Retinal pigment epithelial cell (primary cell): Measurements from ENCODE around the gene HNRNPK.
"Not testable (repeated sequence)": the region's sequence is repeated elsewhere in the genome, so short reads cannot be mapped to it uniquely, and the experiment has no call there.

ENCODE experiments used
- DNase-seq: peaks from one replicate; pipeline ENCODE4 v3.0.0-alpha.2; 2010; ENCODE audit warnings: low read depth
- H3K4me3 ChIP-seq: 2 replicates; pipeline ENCODE4 v1.5.1; 2011; ENCODE audit warnings: mild to moderate bottlenecking, low read length, control low read depth, moderate library complexity
- CTCF ChIP-seq: conservative IDR thresholded peaks from 2 replicates; pipeline ENCODE4 v1.5.1; 2011; ENCODE audit warnings: low read depth, low read length, control low read depth, inconsistent platforms

HNRNPK gene

DNA sequence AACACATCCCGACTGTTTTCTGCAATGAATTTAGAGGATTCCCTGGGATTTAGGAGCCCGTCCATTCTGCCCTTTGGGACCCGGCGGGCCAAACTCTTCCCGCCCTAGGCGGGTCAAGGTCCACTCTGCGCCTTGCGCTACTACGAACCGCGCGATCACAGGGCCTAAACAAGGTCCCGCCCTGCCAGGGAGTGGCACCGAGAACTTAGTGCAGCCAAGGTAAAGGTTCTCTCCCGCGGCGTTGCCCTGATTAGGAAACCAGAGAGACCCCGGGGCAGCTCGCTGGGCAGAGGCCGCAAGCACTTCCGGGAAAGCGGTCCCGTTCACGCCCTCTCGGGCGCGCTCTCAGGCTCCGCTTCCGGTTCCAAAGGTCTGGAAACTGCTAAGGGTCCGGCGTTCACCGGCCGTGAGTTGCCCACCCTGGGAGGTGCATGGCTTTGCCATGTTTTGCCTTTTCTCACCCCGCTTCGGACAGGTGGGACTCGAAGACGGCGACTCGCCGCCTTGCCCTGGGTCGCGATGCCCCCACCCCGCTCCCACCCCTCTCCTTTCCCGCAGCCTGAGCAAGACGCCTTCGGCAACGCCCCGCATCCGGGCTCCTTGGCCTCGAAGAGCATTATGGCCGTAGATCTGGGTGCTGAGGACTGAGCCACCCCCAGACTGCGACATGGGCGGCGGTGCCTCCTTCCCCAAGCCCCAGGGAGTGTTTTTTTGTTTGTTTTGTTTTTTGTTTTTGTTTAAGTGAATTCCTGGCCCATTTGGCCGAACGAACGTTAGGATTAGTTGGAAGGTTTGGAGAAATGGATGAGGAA is 23.4 kb downstream of the HNRNPK start:
- TF ChIP-seq CTCF: no peak

DNA sequence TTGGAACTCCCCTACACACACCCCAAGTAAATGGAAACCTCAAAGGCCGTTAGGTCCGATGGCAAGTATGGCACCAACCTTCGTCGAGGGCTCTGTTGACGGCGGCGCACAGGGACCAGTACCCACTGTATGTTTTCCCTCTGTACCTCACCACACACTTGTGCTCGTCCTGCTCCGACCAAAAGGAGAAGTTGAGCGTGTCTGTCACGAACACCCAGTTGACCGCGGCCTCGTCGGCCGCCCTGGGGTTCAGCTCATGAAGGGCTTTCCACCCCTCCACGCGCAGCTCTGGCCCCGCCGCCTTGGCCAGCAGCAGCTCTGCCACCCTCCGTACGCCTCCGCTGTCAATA is 24.0 kb downstream of the HNRNPK start:
- TF ChIP-seq CTCF: no peak
- no peak for DNase-seq
- peak overlapping the region; percentile 75 for H3K4me3 ChIP-seq

More for the DNA sequence above, 23.4 kb downstream of the HNRNPK start:
- DNase-seq: no peak
- H3K4me3 ChIP-seq: peak overlapping the region; percentile 75

- not testable (repeated sequence) for H3K4me3 ChIP-seq
Measured at GRCh38 chr9:83948096-83948495, 31.9 kb downstream of the HNRNPK start.

DNA sequence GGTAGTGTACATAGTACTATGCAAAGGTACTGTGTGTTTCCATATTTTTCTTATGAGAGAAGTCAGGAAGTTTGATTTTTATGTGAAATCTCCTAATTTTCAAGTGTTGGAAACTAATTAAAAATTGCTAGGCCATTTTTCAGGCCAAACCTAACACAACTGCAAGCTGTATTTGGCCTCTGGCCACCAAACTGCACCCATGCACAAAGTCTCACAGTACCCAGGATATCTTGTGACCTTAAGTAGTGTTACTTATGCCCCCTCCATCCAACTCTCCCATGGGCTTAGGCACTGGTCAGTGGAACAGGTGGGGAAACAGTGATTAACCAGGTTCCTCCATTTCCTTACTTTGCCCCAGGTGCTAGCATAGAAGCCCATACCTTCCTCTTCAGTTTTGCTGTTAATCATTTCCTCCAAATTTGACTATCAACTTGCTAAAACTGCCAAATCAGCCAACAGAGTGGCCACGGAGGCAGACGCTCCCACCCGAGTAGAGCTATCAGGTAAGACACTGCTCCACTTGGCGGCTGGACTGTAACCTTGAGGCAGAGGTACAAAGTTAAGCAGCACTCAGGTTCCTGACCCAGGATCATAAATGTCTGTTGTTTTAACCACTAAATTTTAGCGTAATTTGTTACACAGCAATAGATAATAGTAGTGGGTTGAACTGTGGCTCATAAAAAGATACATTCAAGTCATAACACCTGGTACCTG is 39.3 kb downstream of the HNRNPK start:
- TF ChIP-seq CTCF: no peak
- DNase-seq: no peak
- no peak overlapping the region for H3K4me3 ChIP-seq

More at GRCh38 chr9:83948096-83948495, 31.9 kb downstream of the HNRNPK start:
- DNase-seq: not testable (repeated sequence)

DNA sequence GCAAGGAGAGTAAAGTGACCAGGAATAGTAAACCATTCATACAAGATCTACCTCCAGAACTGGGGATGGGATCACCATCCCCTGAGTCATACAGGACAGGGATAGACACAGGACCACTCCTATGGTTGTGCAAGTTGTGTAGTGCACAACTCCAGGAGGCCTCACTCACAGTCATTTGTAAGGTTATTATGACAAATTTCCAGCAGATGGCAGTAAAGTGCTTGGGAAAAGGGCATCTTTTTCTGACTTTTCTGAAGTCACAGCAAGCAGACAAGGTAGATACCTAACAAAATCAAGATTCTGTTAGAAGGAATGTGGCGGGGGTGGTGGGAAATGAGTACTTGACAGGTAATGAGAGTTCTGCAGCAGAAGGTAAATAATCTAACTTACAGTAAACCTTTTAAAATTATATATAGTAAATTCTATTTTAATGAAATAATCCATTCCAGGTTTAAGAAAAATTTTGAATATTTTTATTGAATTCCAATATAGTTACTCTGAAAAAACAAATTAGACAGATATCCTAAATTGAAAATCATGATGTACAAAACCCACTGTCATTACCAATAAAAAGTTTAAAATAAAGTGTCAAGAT is 42.1 kb downstream of the HNRNPK start:
- H3K4me3 ChIP-seq: no peak overlapping the region
- no peak for DNase-seq
- TF ChIP-seq CTCF: peak; percentile 58

GRCh38 chr9:83936523-83936922 is 43.5 kb downstream of the HNRNPK start:
- no peak overlapping the region for H3K4me3 ChIP-seq
- no peak for DNase-seq
- TF ChIP-seq CTCF: no peak

DNA sequence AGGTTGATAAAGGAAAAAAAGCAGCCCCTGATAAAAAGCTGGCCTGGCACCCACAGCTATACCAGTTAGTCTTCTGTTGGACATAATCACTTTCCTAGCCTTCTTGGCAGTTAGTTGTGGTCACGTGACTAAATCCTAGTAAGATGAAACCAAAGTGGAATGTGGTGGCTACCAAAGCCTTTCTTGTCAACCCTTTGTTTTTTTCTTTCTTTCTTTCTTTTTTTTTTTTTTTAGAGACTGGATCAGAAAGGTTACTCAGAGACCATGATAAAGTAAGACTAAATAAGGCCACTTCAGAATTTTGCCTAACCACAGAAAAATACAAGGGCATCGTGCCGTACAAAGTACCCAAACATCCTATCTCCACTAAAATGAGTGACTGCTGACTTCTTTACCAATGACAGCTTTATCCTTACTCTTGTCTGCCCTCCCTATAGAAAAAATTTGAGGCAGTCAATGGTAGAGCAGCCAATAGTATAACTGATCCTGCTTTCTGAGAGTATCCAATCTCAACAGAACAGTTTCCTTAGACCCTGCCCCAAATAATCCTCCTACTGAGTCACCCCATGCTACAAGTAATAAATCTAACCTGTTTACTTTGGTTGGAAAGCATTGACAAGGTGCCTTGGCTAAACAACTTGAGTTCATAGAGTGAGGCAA is 44.6 kb downstream of the HNRNPK start:
- no peak for TF ChIP-seq CTCF
- peak; percentile 88 for DNase-seq
- H3K4me3 ChIP-seq: no peak overlapping the region
